Right lobe of liver (tissue), 4 donors: ENCODE results near the gene KIF13A.

Experiments
- CTCF ChIP-seq, 4 donors: fragments of 200-600 bp in 3 of 4; fragments of 450-650 bp in 1 of 4; IDR thresholded peaks; one replicate each; pipeline versions ENCODE4 v1.5.1 to v1.8.0; 2016 to 2022; ENCODE audit warnings: antibody characterized with exemption in 4 of 4, mild to moderate bottlenecking in 2 of 4
- POLR2A ChIP-seq: fragments of 450-650 bp; IDR thresholded peaks from one replicate; pipeline ENCODE4 v1.6.1; 2017; ENCODE audit warnings: antibody characterized with exemption, mild to moderate bottlenecking
- donor health status: DM: no; HTN: no; CAD: no.
- donor health status: DM: no; HTN: no; CAD: no.
- donor health status: DM: no; HTN: yes; CAD: no.

GRCh38 chr6:17808609-17809008 lies 178.8 kb downstream of the KIF13A start:
- TF ChIP-seq CTCF (IDR thresholded peaks at IDR 0.05), result no peak
- no peak for TF ChIP-seq POLR2A
